Measurements from ENCODE around the gene KCNK16.

- no peak for TF ChIP-seq EZH2 (IDR thresholded peaks at IDR 0.05; ENCODE audit: low read depth)
- TF ChIP-seq, protein P1, sequence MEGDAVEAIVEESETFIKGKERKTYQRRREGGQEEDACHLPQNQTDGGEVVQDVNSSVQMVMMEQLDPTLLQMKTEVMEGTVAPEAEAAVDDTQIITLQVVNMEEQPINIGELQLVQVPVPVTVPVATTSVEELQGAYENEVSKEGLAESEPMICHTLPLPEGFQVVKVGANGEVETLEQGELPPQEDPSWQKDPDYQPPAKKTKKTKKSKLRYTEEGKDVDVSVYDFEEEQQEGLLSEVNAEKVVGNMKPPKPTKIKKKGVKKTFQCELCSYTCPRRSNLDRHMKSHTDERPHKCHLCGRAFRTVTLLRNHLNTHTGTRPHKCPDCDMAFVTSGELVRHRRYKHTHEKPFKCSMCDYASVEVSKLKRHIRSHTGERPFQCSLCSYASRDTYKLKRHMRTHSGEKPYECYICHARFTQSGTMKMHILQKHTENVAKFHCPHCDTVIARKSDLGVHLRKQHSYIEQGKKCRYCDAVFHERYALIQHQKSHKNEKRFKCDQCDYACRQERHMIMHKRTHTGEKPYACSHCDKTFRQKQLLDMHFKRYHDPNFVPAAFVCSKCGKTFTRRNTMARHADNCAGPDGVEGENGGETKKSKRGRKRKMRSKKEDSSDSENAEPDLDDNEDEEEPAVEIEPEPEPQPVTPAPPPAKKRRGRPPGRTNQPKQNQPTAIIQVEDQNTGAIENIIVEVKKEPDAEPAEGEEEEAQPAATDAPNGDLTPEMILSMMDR (conservative IDR thresholded peaks at IDR 0.05), result no peak
These were observed 44.6 kb upstream of the KCNK16 start for GRCh38 chr6:39366931-39367618.

Measured in PC-9 (cell line).